ENCODE measurements around the gene NFX1. TPM values are rescaled to one million over a fixed set of nuclear protein-coding genes. Genes with fewer than 3 reads are reported as not detected.
A peak's percentile ranks its signal among the peaks of the same experiment; 100 is the strongest.

The NFX1 gene
- total RNA-seq, 2 donors from 2014 or later: 30.8 to 39.5 TPM

DNA sequence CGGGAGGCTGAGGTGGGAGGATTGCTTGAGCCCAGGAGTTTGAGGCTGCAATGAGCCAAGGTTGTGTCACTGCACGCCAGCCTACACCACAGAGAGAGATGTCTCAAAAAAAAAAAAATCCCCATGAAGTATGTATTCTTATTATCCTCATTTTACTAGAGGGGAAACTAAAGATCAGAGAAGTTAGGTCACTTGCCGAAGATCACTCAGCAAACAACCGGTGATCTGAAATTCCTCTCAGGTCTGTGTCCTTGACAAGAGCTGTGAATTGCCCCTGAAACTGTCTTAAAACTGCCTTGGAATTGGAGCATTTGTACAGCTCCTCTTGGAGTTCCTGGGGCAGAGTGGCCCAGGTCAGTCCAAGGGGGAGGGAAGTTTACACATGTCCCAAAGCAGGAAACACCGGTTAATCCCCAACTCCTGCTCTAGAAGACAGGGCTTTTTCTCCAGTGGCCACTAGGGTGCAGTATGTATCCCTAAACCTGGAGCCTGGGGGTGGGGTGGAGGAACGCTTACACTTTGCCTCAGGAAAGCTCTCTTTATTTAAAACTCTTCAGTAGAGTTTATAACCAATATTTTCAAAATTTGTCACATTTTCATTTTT is 84.4 kb downstream of the NFX1 start:
- Histone ChIP-seq H3K9me3 (no peaks in the 10 kb centered on the region), H3K27me3 (replicated peaks; ENCODE audit: insufficient read depth) (no peaks in the 10 kb centered on the region), H3K27ac (no peak overlapping the region), H3K36me3 (peaks cover 0 to 9% of the 10 kb centered on the region in 2 donors), H3K4me3 (no peak overlapping the region), H3K4me1 (replicated peaks) (no peaks in the 10 kb centered on the region)
- TF ChIP-seq POLR2A (IDR thresholded peaks at IDR 0.05): no peak
- peak; percentile 56 to 92 (median 88) for TF ChIP-seq CTCF (IDR thresholded peaks at IDR 0.05)
- peak; percentile 72 for TF ChIP-seq POLR2AphosphoS5 (IDR thresholded peaks at IDR 0.05)
- 61% methylated on average over 6 of the region's 6 CpGs for WGBS
- peak; percentile 77 for DNase-seq (ENCODE audit: low spot score)
- intact Hi-C loops (cut with DNase I): loop anchor here (5.0 kb wide), 2 partner anchors 43 to 93 kb away; no protein-coding TSS in a partner anchor

DNA sequence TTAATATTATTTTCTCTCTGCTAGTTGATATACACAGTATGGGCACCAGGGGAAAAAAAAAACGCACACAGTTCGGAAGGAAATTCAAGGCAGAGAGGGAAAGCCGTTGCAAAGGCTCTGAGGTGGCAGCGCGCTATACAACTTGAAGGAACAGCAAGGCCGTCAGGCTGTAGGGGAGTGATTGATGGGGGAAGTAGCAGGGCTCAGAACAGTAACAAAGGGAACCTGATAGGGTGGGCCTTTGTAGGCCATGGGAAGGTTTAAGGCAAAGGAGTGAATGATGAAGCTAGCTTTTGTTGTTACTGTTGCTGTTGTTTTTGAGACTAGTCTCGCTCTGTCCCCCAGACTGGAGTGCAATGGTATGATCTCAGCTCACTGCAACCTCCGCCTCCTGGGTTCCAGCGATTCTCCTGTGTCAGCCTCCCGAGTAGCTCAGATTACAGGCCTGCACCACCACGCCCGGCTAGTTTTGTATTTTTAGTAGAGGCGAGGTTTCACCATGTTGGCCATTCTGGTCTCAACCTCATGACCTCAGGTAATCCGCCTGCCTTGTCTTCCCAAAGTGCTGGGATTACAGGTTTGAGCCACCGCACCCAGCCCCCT is 85.0 kb downstream of the NFX1 start:
- Histone ChIP-seq H3K4me3 (no peak overlapping the region), H3K4me1 (replicated peaks) (no peaks in the 10 kb centered on the region), H3K9me3 (no peaks in the 10 kb centered on the region), H3K27me3 (replicated peaks; ENCODE audit: insufficient read depth) (no peaks in the 10 kb centered on the region), H3K36me3 (peaks cover 0 to 7% of the 10 kb centered on the region in 2 donors), H3K27ac (no peak overlapping the region)
- 65% methylated on average over 15 of the region's 15 CpGs for WGBS
- intact Hi-C loops (cut with DNase I): loop anchor here (5.0 kb wide), 2 partner anchors 42 to 92 kb away; no protein-coding TSS in a partner anchor
- no peak for DNase-seq (ENCODE audit: low spot score)
- TF ChIP-seq CTCF (IDR thresholded peaks at IDR 0.05) (no peak), POLR2AphosphoS5 (IDR thresholded peaks at IDR 0.05) (no peak), POLR2A (IDR thresholded peaks at IDR 0.05) (no peak)

DNA sequence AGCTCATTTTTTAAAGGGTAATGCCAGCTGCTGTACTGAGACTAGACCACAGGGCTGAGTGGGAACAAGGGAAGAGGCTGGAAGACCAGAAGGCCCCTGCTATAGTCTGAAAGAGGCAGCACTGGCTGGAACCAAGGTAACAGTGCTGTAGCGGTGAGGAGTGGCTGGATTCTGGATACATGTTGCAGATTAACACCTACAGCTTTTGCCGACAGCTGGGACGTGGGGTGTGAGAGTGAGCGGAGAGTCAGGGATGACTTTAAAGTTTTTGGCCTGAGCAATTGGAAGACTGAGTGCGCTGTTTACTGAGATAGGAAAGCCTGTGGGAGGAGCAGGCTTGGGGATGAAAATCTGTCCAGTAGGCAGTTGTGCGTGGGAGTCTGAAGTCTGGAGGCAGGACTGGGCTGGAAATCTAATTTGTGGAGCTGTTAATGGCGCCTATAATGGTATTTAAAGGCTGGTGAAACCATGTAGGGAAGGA is 85.6 kb downstream of the NFX1 start:
- Histone ChIP-seq H3K27ac (no peak overlapping the region), H3K4me1 (replicated peaks) (no peaks in the 10 kb centered on the region), H3K36me3 (peaks cover 0 to 2% of the 10 kb centered on the region in 2 donors), H3K4me3 (no peak overlapping the region), H3K27me3 (replicated peaks; ENCODE audit: insufficient read depth) (no peaks in the 10 kb centered on the region), H3K9me3 (no peaks in the 10 kb centered on the region)
- 81% methylated on average over 7 of the region's 7 CpGs for WGBS
- intact Hi-C loops (cut with DNase I): loop anchor here (5.0 kb wide), 2 partner anchors 41 to 91 kb away; no protein-coding TSS in a partner anchor
- DNase-seq (ENCODE audit: low spot score): no peak
- TF ChIP-seq POLR2AphosphoS5 (IDR thresholded peaks at IDR 0.05): no peak
- TF ChIP-seq CTCF (IDR thresholded peaks at IDR 0.05): no peak
- no peak for TF ChIP-seq POLR2A (IDR thresholded peaks at IDR 0.05)

DNA sequence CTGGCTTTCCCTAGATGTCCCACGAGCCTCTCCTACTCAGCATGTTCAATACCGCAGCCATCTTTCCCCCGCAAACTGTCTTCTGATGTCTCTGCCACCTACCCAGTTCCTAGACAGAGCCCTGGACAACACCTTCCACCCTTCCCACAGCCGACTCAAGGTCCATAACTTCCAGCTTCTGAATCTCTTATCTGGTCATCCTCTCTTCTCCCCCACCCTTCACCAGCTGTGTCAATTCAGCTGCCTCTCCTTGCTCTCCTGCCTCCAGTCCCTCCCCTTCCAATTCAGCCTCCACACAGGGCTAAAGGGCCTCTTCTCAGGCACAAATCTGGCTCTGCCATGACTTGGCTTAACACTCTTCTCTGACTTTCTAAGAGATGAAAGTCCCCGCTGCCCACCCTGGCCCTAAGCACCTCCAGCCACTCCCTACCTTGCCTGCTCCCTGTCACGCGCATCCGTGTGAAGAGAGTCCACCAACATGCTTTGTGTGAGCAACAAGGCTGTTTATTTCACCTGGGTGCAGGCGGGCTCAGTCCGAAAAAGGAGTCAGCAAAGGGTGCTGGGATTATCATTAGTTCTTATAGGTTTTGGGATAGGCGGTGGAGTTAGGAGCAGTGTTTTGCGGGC is 86.9 kb downstream of the NFX1 start:
- H3K9me3 ChIP-seq: no peaks in the 10 kb centered on the region
- H3K36me3 ChIP-seq: no peaks in the 10 kb centered on the region
- intact Hi-C loops (cut with DNase I): loop anchor here (5.0 kb wide), 2 partner anchors 40 to 90 kb away; no protein-coding TSS in a partner anchor
- DNase-seq (ENCODE audit: low spot score): no peak
- no peak overlapping the region for H3K4me3 ChIP-seq
- 91% methylated on average over 12 of the region's 12 CpGs for WGBS
- TF ChIP-seq POLR2AphosphoS5 (IDR thresholded peaks at IDR 0.05): no peak
- TF ChIP-seq CTCF (IDR thresholded peaks at IDR 0.05): no peak
- H3K27me3 ChIP-seq (replicated peaks; ENCODE audit: insufficient read depth): no peaks in the 10 kb centered on the region
- no peak overlapping the region for H3K27ac ChIP-seq
- H3K4me1 ChIP-seq (replicated peaks): no peaks in the 10 kb centered on the region
